Small intestine (tissue), 7 donors: ENCODE measurements around the gene POLE. TPM values are rescaled to one million over a fixed set of nuclear protein-coding genes. Genes with fewer than 3 reads are reported as not detected.
A peak's percentile ranks its signal among the peaks of the same experiment; 100 is the strongest.

Experiments used
- DNase-seq, 2 donors: peaks; one replicate each; pipeline versions ENCODE4 v3.0.0 to v3.0.0-alpha.2; 2013
- FAIRE-seq: peaks from 2 replicates; lab custom pipeline; 2012; peaks lifted over from hg19 to GRCh38; lab: Jason Lieb, UNC
- H3K27ac ChIP-seq, 3 donors: one replicate each; pipeline ENCODE4 v1.5.1; 2013; ENCODE audit warnings: low read length in 2 of 3, mild to moderate bottlenecking in 2 of 3, control low read depth in 1 of 3, inconsistent platforms in 1 of 3, low read depth in 1 of 3, moderate library complexity in 1 of 3
- H3K27me3 ChIP-seq, 3 donors: one replicate each; pipeline ENCODE4 v1.6.1; 2013; ENCODE audit warnings: low read length in 3 of 3, inconsistent platforms in 1 of 3; ENCODE audit not compliant: control insufficient read depth in 3 of 3, insufficient read depth in 3 of 3
- H3K36me3 ChIP-seq, 3 donors: one replicate each; pipeline ENCODE4 v1.6.1; 2013; ENCODE audit warnings: low read length in 3 of 3, inconsistent platforms in 1 of 3, low read depth in 1 of 3, mild to moderate bottlenecking in 1 of 3, moderate library complexity in 1 of 3; ENCODE audit not compliant: control insufficient read depth in 3 of 3, insufficient read depth in 2 of 3
- H3K4me1 ChIP-seq, 3 donors: one replicate each; pipeline ENCODE4 v1.6.1; 2013; ENCODE audit warnings: low read length in 2 of 3, inconsistent platforms in 1 of 3, low read depth in 1 of 3, mild to moderate bottlenecking in 1 of 3, moderate library complexity in 1 of 3; ENCODE audit not compliant: control insufficient read depth in 3 of 3, insufficient read depth in 2 of 3
- H3K4me3 ChIP-seq, 3 donors: one replicate each; pipeline ENCODE4 v1.5.1; 2013; ENCODE audit warnings: low read length in 3 of 3, control low read depth in 1 of 3, inconsistent platforms in 1 of 3, low read depth in 1 of 3, mild to moderate bottlenecking in 1 of 3, moderate library complexity in 1 of 3
- H3K9me3 ChIP-seq, 2 donors: one replicate each; pipeline ENCODE4 v1.6.1; 2013; ENCODE audit warnings: low read depth in 1 of 2, low read length in 1 of 2; ENCODE audit not compliant: control insufficient read depth in 2 of 2, insufficient read depth in 1 of 2
- WGBS, 3 donors: extraction: QIAGEN DNeasy Blood & Tissue Kit; methylation state at CpG; one replicate each; pipeline ENCODE4 v1.1.7; 2013; 5-methylcytosine and 5-hydroxymethylcytosine counted together
- polyA plus RNA-seq, 4 donors: library from polyadenylated mRNA; stranded (reverse) in 3 of 4; unstranded in 1 of 4; fragments of 200-250 nt in 3 of 4; fragments of 120-200 nt in 1 of 4; gene quantifications; one replicate each; pipeline versions ENCODE4 v1.2.1 to v1.2.3, GENCODE V29; 2013
- donor health status: healthy with polysubstance abuse.
- donor health status: control.
- donor health status: control.
- donor health status: Bipolar disorder and iron deficiency.
- donor health status: healthy.

Gene POLE
- polyA plus RNA-seq, 4 donors, result 23.6 to 58.6 (median 34.0) TPM

DNA sequence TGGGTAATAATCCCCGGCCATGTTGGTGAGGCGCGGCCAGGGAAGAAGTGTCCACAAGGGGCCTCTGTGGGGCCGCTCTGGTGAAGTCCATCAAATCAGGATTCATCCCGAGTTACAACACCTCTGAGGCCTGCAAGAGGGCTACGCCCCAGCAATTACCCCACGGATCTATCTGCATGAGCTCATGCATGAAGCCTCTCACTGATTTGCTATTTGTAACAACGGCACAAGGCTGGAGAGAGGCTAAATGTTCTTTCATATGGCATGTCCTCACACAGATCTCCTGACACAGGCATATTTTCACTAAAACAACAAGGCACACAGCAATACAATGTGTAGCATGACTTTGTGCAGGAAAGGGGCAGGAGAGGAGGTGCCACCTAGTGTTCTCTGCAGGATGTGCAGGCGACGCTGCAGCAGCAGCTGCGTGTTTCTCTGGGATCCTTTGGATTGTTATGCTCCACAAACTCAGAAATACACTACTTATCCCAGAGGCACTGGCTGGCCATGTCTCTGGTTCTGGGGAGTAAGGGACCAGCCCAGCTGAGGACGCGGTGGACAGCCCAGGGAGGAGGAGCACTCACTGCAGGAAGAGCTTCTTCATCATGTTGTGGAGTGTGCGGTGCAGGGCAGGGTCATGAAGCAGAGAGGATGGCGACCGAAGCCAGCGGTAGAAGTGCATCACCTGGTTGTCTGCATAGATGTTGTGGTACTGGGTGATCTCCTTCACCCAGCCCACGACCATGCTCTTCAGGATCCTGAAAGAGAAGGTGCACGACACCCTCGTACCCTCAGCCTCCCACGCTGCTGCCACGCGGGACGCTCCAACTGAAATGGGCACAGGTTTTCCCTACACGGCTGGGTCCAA lies 48.4 kb downstream of the POLE start:
- no peaks in the 10 kb centered on the region for H3K27me3 ChIP-seq
- DNase-seq (peak; percentile 28 to 93), FAIRE-seq (no peak)
- 75 to 81% (median 78%) methylated on average over 25 of the region's 25 CpGs for WGBS, 3 donors
- H3K4me3 ChIP-seq, result no peak overlapping the region
- H3K9me3 ChIP-seq, result no peaks in the 10 kb centered on the region
- peak overlapping the region in 1 of 3 donors; percentile 78 for H3K27ac ChIP-seq
- peaks cover 14 to 89% (median 15%) of the 10 kb centered on the region in 3 donors for H3K36me3 ChIP-seq
- H3K4me1 ChIP-seq, result peaks cover 0 to 51% (median 0%) of the 10 kb centered on the region in 3 donors

- H3K4me1 ChIP-seq, result peaks cover 0 to 51% (median 0%) of the 10 kb centered on the region in 3 donors
- 92 to 95% (median 93%) methylated on average over 18 of the region's 18 CpGs for WGBS, 3 donors
- no peak overlapping the region for H3K4me3 ChIP-seq
- H3K27me3 ChIP-seq, result no peaks in the 10 kb centered on the region
- FAIRE-seq, result no peak
- no peaks in the 10 kb centered on the region for H3K9me3 ChIP-seq
- DNase-seq, result no peak
- peak overlapping the region in 1 of 3 donors; percentile 78 for H3K27ac ChIP-seq
- peaks cover 15 to 88% (median 15%) of the 10 kb centered on the region in 3 donors for H3K36me3 ChIP-seq
Measured at GRCh38 chr12:132637811-132638210, 49.3 kb downstream of the POLE start.

DNA sequence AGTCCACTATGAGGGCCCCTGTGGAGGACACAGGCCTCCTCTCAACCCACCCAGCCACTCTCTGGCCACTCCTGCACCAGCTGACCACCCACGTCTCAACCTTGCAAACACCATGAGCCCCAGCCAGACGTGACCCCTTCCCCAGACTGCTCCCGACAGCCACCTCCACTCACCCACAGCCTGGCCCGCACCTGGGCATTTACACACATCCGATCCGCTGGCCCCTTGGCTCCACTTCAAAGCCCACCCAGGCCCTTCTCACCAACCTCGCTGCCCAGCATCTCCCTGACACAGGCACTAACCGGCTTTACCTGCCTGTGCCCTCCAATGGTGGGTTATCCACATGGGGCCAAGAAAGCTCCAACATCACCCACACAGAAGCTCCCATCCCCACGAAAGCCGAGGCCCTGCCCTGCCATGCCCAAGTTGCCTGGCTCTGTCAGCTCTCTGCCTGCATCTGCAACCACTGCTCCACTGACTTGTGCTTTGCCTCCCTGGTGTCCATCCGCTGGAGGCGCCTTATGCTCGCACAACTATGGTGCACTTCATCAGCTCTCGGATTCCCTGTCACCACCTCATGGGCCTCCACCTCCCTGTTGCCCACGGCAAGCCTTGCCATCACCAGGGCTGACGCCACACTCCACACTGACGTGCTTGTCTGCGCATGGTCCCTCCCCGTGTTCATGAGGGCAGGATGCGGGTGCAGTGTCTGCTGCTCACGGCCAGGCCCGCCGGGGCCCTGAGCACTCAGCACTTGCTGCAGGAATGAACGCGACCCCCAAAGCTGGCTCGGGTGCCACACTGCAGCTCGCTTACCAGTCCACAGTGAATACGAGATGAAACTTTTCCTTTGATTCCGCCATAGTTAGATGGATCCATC lies 51.8 kb downstream of the POLE start:
- no peak overlapping the region for H3K27ac ChIP-seq
- H3K9me3 ChIP-seq, result no peaks in the 10 kb centered on the region
- no peak overlapping the region for H3K4me3 ChIP-seq
- FAIRE-seq, result no peak
- 92 to 97% (median 95%) methylated on average over 29 of the region's 29 CpGs for WGBS, 3 donors
- no peaks in the 10 kb centered on the region for H3K27me3 ChIP-seq
- H3K36me3 ChIP-seq, result peaks cover 19 to 90% (median 24%) of the 10 kb centered on the region in 3 donors
- DNase-seq, result no peak
- peaks cover 0 to 28% (median 0%) of the 10 kb centered on the region in 3 donors for H3K4me1 ChIP-seq

GRCh38 chr12:132634411-132634990 lies 52.6 kb downstream of the POLE start:
- no peak for DNase-seq
- 96 to 97% (median 97%) methylated on average over 19 to 21 of the region's 21 CpGs for WGBS, 3 donors

GRCh38 chr12:132633901-132634300 lies 53.2 kb downstream of the POLE start:
- Histone ChIP-seq H3K36me3 (peaks cover 22 to 89% (median 27%) of the 10 kb centered on the region in 3 donors), H3K9me3 (no peaks in the 10 kb centered on the region), H3K4me3 (no peak overlapping the region), H3K27ac (no peak overlapping the region), H3K4me1 (peaks cover 0 to 15% (median 0%) of the 10 kb centered on the region in 3 donors), H3K27me3 (no peaks in the 10 kb centered on the region)
- WGBS, 3 donors, result 89 to 92% (median 91%) methylated on average over 10 of the region's 10 CpGs
- FAIRE-seq (no peak), DNase-seq (no peak)

More at GRCh38 chr12:132634411-132634990, 52.6 kb downstream of the POLE start:
- Histone ChIP-seq H3K4me1 (peaks cover 0 to 21% (median 0%) of the 10 kb centered on the region in 3 donors), H3K36me3 (peaks cover 22 to 89% (median 27%) of the 10 kb centered on the region in 3 donors), H3K27ac (no peak overlapping the region), H3K4me3 (no peak overlapping the region), H3K27me3 (no peaks in the 10 kb centered on the region), H3K9me3 (no peaks in the 10 kb centered on the region)
- FAIRE-seq, result no peak

DNA sequence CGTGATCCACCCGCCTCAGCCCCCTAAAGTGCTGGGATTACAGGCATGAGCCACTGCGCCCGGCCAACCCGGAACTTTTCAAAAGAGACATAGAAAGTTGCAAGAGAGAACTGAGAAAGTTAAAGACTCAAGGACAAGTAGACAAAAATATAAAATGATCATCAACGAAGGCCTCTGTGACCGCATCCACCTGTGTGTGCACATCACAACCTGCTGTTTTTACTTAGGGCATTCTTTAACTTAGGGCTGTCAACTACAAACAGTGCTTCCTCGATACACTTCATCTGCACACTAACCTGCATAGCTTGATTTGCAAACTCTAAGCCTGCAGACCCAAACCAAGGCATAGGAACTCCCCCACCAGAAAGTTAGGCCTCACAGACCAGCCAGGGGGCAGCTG lies 53.7 kb downstream of the POLE start:
- H3K36me3 ChIP-seq, result peaks cover 22 to 87% (median 27%) of the 10 kb centered on the region in 3 donors
- DNase-seq, result no peak
- no peak overlapping the region for H3K4me3 ChIP-seq
- FAIRE-seq, result no peak
- no peak overlapping the region for H3K27ac ChIP-seq
- H3K9me3 ChIP-seq, result no peaks in the 10 kb centered on the region
- peaks cover 0 to 10% (median 0%) of the 10 kb centered on the region in 3 donors for H3K4me1 ChIP-seq
- no peaks in the 10 kb centered on the region for H3K27me3 ChIP-seq
- WGBS, 3 donors, result 93 to 96% (median 95%) methylated on average over 8 of the region's 8 CpGs

GRCh38 chr12:132632521-132633228 lies 54.5 kb downstream of the POLE start:
- Histone ChIP-seq H3K4me1 (peaks cover 0 to 3% (median 0%) of the 10 kb centered on the region in 3 donors), H3K27ac (no peak overlapping the region), H3K9me3 (no peaks in the 10 kb centered on the region), H3K27me3 (no peaks in the 10 kb centered on the region), H3K36me3 (peaks cover 19 to 83% (median 24%) of the 10 kb centered on the region in 3 donors), H3K4me3 (no peak overlapping the region)
- DNase-seq, result no peak
- WGBS, 3 donors, result 87 to 96% (median 88%) methylated on average over 17 of the region's 17 CpGs
- no peak for FAIRE-seq
